Mesothelial cell of epicardium (in vitro differentiated cells): ENCODE data around the gene GSTA1. TPM values are rescaled to one million over a fixed set of nuclear protein-coding genes. Genes with fewer than 3 reads are reported as not detected.
"Not testable (repeated sequence)": the region's sequence is repeated elsewhere in the genome, so short reads cannot be mapped to it uniquely, and the experiment has no call there.

Experiments
- DNase-seq, 2 experiments: peaks; one replicate each; pipeline ENCODE4 v3.0.0; 2021; ENCODE audit warnings: low spot score in 2 of 2; ENCODE audit not compliant: unreplicated experiment in 2 of 2
- H3K27ac Mint-ChIP-seq: 2 replicates; pipeline ENCODE4 v1.8.0; 2021; ENCODE audit warnings: mixed read lengths
- H3K27me3 Mint-ChIP-seq: 2 replicates; pipeline ENCODE4 v1.8.0; 2021; ENCODE audit warnings: low read depth, mixed read lengths
- H3K36me3 Mint-ChIP-seq: 2 replicates; pipeline ENCODE4 v1.8.0; 2021; ENCODE audit warnings: mixed read lengths
- H3K4me1 Mint-ChIP-seq: 2 replicates; pipeline ENCODE4 v1.8.0; 2021; ENCODE audit warnings: mixed read lengths
- H3K4me3 Mint-ChIP-seq: 2 replicates; pipeline ENCODE4 v1.8.0; 2021; ENCODE audit warnings: mild to moderate bottlenecking, moderate library complexity, mixed read lengths
- H3K9me3 Mint-ChIP-seq: 2 replicates; pipeline ENCODE4 v1.8.0; 2021; ENCODE audit warnings: mixed read lengths
- total RNA-seq: library from RNA; stranded (reverse); gene quantifications from 3 replicates; pipeline ENCODE4 v1.2.1, GENCODE V29; 2021
- TF ChIP-seq, protein P1 (sequence below): fragments of 200-600 bp; sonication (generic); IDR thresholded peaks from one replicate; pipeline ENCODE4 v1.5.0; 2021; ENCODE audit warnings: antibody characterized with exemption; ENCODE audit not compliant: unreplicated experiment

Gene GSTA1
- total RNA-seq, 1 donor from 2014 or later = not detected

DNA sequence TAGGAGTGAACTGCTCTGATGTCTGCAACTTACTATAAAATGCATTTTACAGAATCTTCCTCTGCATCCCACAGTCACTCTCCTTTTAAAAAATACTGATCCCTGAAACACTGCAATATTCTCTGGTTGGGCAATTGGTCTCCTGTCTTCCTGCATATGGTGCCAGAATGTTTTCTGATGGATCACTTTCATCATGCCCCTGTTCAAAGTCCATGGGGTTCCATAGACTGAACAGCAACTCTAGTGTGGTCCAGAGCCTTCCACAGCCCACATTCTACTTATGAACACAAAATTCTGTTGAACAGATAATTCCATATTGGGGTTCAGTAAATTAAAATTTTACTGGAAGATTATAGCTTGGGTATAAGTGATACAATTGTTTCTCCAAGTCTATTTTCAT, 51.3 kb downstream of the GSTA1 start:
- Mint-ChIP-seq H3K27me3 (peaks cover 15% of the 10 kb centered on the region), H3K9me3 (peaks cover 10% of the 10 kb centered on the region), H3K4me1 (peaks cover 11% of the 10 kb centered on the region), H3K36me3 (no peaks in the 10 kb centered on the region), H3K27ac (no peak overlapping the region), H3K4me3 (no peak overlapping the region)
- TF ChIP-seq, protein P1, sequence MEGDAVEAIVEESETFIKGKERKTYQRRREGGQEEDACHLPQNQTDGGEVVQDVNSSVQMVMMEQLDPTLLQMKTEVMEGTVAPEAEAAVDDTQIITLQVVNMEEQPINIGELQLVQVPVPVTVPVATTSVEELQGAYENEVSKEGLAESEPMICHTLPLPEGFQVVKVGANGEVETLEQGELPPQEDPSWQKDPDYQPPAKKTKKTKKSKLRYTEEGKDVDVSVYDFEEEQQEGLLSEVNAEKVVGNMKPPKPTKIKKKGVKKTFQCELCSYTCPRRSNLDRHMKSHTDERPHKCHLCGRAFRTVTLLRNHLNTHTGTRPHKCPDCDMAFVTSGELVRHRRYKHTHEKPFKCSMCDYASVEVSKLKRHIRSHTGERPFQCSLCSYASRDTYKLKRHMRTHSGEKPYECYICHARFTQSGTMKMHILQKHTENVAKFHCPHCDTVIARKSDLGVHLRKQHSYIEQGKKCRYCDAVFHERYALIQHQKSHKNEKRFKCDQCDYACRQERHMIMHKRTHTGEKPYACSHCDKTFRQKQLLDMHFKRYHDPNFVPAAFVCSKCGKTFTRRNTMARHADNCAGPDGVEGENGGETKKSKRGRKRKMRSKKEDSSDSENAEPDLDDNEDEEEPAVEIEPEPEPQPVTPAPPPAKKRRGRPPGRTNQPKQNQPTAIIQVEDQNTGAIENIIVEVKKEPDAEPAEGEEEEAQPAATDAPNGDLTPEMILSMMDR = no peak
- DNase-seq = no peak

DNA sequence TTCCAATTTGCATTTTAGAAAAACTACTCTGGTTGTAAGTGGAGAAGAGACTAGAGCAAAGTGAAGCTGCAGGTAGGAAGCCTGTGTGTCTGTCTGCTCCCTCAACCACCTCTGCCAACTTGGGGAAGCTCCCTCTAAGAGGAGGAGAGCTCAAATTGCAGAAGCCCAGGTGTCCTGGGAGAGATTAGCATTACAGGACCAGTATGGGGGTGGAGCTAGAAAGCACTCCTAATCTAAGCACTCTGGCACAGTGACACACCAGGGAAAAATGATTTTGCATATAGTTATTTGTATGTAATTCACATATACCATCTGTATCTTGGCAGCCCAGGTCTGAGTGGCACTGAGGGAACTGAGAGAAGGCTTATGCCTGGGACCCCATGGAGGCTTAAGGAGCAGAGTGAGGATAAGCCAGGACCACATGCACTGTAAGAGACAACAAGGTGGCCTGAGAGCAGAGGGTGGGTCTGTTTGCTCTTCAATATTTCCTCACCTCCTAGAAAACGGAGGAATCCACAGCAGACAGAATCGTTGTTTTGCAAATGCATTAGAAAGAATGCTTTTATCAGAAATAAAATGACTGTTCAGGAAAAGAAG, 54.0 kb downstream of the GSTA1 start:
- peaks cover 13% of the 10 kb centered on the region for H3K4me1 Mint-ChIP-seq
- TF ChIP-seq, protein P1 = no peak
- DNase-seq = no peak
- peaks cover 7% of the 10 kb centered on the region for H3K27me3 Mint-ChIP-seq
- peaks cover 10% of the 10 kb centered on the region for H3K9me3 Mint-ChIP-seq
- H3K4me3 Mint-ChIP-seq = no peak overlapping the region
- H3K36me3 Mint-ChIP-seq = no peaks in the 10 kb centered on the region
- H3K27ac Mint-ChIP-seq = no peak overlapping the region

DNA sequence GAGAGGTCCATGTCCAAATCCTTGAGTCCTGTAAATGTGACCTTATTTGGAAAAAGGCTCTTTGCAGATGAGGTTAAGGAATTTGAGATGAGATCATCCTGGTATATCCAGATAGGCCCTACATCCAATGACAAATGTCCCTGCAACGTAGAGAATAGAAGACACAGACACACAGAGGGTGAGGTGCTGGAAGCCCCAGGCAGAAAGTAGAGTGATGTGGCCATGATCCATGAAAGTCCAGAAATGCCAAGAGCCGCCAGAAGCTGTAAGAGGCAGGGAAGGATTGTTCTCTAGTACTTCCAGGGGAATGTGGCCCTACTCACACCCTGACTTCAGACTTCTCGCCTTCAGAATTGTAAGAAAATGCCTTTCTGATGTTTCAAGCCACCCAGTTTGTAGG, 56.3 kb downstream of the GSTA1 start:
- not testable (repeated sequence) for DNase-seq, H3K36me3 Mint-ChIP-seq, H3K27me3 Mint-ChIP-seq, H3K4me3 Mint-ChIP-seq
- Mint-ChIP-seq H3K4me1 (peaks cover 13% of the 10 kb centered on the region), H3K27ac (peak overlapping the region; percentile 62), H3K9me3 (peaks cover 10% of the 10 kb centered on the region)

DNA sequence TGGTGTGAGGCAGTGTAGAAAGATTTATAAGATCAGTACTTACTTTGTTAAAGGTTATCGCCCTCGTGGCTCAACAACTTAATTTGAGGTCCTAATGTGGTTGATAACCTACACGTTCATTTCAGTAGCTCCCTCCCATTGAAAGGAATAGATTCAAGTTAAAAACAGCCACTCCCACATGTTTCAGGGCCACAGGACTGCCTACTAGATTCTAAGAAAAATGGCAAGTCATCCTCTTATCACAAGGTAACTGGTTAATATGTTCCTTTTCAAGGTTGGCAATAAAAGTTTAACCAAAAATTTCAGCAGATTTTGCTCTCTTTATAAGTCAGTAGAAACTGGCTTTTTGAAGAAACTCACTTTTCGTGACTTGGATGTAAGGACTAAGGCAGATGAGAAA, 57.4 kb downstream of the GSTA1 start:
- H3K4me3 Mint-ChIP-seq = no peak overlapping the region
- DNase-seq = no peak

DNA sequence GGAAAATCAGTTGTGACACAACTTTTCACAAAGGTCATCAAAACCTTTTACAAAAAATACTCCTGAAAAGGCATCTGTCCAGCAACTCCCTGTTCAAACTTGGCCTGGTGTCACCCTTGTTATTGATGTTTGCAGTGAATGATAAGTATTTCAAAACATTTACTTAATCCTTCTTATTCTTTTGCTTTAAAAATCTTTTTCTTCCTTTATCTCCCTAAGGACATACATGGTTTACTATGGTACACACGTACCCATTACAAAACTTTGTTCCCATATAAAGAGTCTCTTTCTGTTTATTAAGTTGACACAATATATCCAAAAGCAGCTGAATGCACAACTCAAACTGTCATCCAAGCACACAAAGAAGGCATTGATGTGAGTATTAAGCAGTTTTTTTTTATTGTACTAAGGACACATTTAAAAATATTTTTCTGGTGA, 57.8 kb downstream of the GSTA1 start:
- Mint-ChIP-seq H3K27ac (no peak overlapping the region), H3K4me3 (no peak overlapping the region), H3K27me3 (no peaks in the 10 kb centered on the region), H3K9me3 (peaks cover 3% of the 10 kb centered on the region), H3K36me3 (no peaks in the 10 kb centered on the region), H3K4me1 (peaks cover 13% of the 10 kb centered on the region)
- DNase-seq = no peak
- TF ChIP-seq, protein P1 = no peak

More for the DNA sequence above, 57.4 kb downstream of the GSTA1 start:
- Mint-ChIP-seq H3K36me3 (no peaks in the 10 kb centered on the region), H3K27ac (no peak overlapping the region), H3K27me3 (no peaks in the 10 kb centered on the region), H3K9me3 (peaks cover 5% of the 10 kb centered on the region), H3K4me1 (peaks cover 13% of the 10 kb centered on the region)
- TF ChIP-seq, protein P1 = no peak

DNA sequence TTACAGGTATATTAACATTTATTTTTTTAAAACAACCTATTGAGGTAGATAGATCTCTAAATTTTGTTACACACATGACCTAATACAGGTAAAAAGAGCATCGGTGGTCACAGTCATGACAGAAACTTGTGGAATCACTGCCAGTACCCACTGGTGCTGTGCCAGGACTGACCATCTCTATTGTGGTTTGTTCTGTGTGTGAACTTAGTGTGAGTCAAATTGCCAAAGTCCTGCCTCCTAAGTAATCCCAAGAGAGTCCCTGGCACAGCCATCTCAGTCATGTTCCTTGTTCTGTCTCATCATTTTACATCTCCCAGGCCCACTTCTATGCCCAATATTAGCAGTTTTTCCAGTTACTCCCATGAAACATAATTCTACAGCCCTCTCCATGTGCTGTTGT, 61.7 kb downstream of the GSTA1 start:
- H3K4me3 Mint-ChIP-seq = no peak overlapping the region
- no peaks in the 10 kb centered on the region for H3K4me1 Mint-ChIP-seq
- DNase-seq = no peak
- TF ChIP-seq, protein P1 = no peak
- H3K36me3 Mint-ChIP-seq = no peaks in the 10 kb centered on the region
- no peaks in the 10 kb centered on the region for H3K27me3 Mint-ChIP-seq
- H3K9me3 Mint-ChIP-seq = peaks cover 13% of the 10 kb centered on the region
- no peak overlapping the region for H3K27ac Mint-ChIP-seq

Other genes starting within 250 kb of the GSTA1 start
- 21.7 to 22.1 TPM (median 21.8 TPM) in 3 replicates for gene TRAM2, start 226.8 kb downstream of the GSTA1 start, total RNA-seq
- gene TMEM14A, start 132.7 kb downstream of the GSTA1 start, total RNA-seq = 20.5 to 23.3 TPM (median 21.2 TPM) in 3 replicates
- not detected in 3 replicates for gene GSTA2, start 40.3 kb downstream of the GSTA1 start, total RNA-seq
- not detected in 3 replicates for gene GSTA5, start 37.0 kb upstream of the GSTA1 start, total RNA-seq
- gene GSTA3, start 105.9 kb upstream of the GSTA1 start, total RNA-seq = not detected in 3 replicates
- 66.2 to 69.5 TPM (median 68.8 TPM) in 3 replicates for gene GSTA4, start 191.5 kb upstream of the GSTA1 start, total RNA-seq